Dermis blood vessel endothelial cell (primary cell): Measurements from ENCODE around the gene SAMD13. TPM values are rescaled to one million over a fixed set of nuclear protein-coding genes. Genes with fewer than 3 reads are reported as not detected.

Experiments
- DNase-seq: peaks from one replicate; pipeline ENCODE4 v3.0.0; 2010
- total RNA-seq: library from RNA; depleted of rRNA; stranded (reverse); fragments of >200 nt; gene quantifications from 2 replicates; pipeline ENCODE4 v1.2.3, GENCODE V29; 2014

Gene SAMD13, protein sequence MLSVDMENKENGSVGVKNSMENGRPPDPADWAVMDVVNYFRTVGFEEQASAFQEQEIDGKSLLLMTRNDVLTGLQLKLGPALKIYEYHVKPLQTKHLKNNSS
- 1.0 and 1.5 TPM in 2 replicates for total RNA-seq

DNA sequence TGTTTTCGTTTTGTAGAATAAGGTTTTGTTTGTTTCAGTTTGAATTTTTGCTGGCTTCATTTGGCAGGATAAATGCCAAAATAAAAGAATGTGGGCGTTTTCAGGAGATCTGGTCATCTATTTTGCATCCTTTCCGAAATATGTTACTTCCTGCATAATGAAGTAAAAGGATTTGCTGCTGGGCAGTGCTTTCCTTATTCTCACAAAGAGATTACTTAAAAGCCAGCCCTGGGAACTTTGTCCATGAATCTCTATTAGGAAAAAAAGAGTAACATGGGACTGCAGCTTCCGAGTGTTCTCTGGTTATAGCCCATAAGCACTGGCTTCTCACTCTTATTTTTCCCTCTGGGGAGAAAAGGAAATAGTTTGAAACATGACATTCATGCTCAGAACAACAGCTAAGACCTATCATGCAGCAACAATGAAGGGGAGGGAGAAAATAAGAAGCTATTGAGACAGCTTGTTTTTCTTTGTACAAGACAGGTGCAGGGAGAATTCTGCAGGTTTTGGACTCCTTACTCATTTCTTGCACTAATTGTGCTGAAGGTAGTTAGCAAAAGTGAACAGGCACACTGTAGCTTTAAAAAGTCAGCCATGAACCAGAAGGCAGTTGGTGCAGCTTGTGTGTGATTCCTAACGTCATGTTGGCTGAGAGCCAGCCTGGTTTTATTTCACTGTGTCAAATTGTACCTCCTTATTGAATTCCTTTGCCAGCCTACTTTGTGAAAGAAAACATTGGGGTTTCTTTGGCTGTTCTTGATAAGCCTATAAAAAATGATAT is at the start of gene SAMD13:
Gene SAMD13, plus strand, starts transcription at position 705 of the 781 bp plus-strand sequence. CDS start 1,527 bp downstream, outside the sequence.
- DNase-seq = peak; percentile 94

DNA sequence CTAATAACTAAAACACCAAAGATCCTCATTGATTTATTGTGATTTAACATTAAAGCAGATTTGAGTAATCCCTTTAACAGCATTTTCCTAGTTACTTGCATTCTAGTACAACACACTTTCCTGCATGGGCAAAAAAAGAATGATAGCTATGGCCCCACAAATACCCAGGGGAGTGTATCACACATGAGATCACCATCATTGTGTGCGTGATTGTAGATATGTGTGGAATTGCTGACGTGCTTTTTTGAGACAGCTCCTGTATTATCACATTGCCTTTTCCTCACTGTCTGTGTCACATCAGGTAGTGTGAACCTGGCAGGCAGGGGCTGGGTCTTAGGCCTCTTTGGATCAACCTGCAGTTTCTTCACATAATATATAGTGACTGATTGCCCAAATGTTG is 48.5 kb upstream of the SAMD13 start:
- no peak for DNase-seq

DNA sequence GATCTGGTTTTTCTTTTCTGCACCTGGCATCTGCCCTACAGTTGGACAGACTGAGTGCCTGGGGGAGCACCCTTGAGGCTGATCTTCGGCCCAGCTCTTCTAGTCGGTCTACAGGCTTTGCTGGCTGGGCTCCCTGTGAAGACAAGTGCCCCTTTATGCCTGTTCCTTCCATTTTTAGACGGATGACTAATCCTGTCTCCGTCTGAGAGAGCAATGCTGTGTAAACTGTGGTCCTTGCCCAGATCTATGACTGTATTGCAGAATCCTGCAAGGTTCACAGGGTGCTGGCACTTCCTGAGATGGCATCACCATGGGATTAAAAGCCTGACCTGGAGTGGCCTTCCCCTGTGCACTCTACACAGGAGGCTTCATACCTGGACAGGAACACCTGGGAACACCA is 47.6 kb upstream of the SAMD13 start:
- DNase-seq = peak; percentile 62

DNA sequence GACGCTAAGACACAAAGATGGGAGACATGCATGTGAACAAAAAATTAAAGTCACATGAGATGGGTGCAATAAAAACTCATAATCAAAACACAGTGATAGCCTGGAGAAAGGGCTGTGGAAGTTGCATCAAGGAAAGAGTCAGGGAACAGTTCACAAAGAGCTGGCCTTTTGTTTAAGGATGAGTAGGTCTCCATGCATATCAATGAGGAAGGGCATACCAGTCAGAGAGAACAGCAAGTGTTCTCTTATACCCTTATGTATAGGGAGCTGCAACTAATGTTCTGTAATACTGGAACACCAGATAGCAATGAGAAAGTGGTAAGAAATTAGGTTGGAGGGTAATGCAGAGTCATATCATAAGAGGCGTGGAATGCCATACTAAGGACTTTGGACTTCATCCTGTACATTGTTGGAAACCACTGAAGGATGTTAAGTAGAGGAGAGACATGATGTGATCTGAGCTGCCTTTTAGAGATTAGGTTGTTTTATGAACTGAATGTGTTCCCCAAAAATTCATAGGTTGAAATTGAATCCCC is 46.7 kb upstream of the SAMD13 start:
- no peak for DNase-seq

DNA sequence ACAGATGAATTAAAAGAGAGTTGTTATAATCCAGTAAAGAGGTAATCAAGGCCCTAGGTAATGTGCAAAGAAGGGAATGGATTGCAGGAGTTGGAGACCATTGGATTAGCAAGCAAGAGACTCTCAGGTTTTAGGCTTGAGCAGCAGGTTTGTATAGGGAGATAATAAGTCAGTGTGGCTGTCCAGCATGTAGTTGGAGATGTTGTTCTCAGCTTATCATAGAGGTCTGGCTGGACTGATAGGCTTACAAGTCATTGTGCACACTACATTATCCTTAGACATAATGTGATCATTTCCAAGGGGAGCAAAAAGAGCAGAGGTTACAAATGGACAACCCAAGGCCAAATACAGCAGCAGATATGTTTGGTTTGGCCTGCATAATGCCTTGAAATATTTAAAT is 45.9 kb upstream of the SAMD13 start:
- DNase-seq = no peak

DNA sequence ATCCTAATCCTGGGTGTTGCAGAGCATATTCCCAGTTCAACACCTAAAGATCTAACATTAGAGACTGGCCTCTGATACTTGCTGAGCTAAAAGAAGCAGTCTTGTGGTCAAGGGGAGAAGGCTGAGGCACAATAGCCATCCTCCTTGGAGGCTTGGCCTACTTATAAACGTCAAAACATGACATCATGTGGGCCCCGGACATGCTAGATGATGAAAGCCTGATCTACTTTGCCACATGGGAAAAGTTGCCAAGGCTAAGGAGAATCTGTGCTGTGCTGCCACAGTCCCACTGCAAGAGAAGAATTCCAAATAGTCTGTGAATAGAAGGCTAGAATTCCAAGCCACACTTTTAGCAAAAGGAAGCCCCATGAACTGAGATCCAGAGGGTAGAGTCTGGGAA is 43.9 kb upstream of the SAMD13 start:
- no peak for DNase-seq

DNA sequence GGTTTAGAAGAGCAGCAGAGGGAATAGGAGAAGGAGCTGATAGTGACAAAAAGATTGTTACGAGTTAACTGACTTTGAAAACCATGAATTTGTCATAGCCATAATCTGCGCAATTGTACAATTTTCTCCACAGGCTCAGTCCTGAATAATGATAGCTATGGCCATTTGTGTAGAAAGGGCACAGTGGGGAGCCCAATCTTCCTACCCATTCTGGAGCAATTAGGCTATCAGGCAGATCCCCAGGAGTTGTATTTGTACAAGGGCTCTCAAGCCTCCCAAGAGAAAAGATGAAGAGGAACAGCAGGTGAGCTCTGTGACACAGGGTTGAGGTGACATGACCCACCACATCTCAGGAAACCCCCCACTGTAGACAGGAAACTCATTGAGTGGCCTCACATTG is 42.1 kb upstream of the SAMD13 start:
- no peak for DNase-seq

DNA sequence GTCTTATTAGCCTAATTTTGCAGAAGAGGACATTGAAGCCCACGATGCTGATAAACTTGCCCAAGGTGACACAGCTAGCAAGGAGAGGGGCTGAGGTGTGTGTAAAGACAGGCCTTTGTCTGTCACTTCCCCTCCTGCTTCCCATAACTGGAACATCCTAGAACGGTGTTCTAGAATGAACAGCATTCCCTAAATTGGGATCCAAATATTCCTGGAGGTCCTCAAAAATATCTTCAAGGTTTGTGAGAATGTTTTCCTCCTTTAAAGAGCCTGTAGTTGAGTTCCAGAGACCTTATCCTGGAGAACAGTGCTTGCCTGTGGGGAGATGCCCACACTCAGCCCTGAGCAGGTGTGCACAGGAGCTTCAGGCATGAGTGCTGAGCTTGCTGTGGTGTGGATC is 41.5 kb upstream of the SAMD13 start:
- DNase-seq = no peak

DNA sequence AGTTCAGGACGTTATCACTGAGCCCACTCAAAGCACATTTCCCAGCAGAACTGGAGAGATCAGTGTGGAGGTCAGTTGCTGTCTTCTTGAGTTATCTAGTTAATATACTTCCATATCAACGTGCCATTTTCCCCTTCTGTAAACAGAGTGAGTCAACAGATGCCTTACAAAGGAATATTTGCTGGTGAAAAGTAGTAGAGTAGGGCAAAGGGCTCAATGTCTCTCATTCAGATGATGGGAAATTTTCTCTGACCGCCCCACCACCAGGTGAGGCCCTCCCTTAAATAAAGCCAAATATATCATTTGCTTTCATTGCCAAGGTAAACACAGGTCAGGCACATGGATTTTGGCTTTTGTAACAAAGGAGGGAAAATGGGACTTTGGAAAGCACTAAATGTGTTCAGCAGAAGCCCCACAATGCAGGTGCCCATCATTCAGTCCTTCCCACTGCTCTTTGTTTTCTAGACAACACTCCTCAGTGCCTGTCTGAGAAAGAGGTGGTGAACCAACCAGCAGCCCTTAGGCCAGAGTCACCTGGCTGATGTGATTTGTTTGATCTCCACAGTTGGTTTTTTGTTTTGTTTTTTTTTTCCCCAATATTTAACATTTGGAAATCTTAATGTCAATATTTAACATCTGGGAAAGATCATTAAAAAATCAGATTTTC is 40.5 kb upstream of the SAMD13 start:
- DNase-seq = no peak

DNA sequence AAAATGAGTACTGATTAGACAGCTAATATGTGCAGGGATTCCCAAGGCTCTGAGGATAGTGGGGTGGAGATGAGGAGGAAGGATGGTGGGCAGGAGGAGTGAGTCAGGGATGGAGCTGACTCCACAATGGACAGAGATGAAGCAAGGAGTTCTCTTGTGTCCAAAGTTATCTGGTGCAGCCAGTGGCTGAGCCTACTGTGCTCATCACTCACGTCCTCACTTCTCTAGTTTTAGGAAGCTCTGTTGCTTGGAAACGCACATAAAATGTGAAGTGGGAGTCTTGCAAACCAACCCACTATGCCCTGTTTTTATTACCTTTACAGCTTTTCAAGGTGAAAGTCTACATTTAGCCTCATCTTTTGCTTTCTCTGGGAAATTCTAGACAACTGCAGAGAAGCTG is 36.5 kb upstream of the SAMD13 start:
- no peak for DNase-seq

DNA sequence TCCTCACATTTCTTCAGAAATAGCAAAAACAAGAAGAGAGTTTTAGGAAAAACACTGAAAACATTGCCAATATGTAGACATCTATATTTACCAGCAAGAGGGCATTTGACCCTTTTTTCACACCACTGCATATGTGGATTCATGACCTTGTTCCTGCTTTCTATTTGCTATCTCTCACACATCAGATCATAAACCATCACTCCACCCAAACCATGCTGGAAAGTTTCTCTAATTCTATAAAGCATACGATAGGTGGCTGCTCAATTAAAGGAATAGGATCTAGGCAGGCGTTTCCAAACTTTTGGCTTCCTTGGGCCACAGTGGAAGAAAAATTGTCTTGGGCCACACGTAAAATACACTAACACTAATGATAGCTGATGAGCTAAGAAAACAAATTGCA is 35.6 kb upstream of the SAMD13 start:
- no peak for DNase-seq

DNA sequence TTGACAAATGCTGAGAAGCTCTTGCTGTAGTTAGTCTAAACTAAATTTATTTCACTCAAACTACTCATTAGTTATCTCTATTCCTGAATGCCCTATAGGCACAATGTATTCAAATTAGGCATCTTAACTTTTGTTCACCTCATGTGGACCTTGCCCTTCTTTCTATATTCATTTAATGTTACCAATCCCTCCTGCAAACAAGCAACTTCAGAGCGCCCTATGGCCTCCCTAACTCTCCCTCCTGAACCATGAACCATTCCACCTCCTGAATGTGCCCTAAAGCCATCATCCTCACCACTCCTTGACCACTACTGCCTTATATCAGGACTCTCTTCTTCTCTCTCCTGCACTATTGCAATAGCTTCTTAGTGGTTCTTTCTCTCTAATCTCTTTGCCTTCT is 34.8 kb upstream of the SAMD13 start:
- DNase-seq = no peak

DNA sequence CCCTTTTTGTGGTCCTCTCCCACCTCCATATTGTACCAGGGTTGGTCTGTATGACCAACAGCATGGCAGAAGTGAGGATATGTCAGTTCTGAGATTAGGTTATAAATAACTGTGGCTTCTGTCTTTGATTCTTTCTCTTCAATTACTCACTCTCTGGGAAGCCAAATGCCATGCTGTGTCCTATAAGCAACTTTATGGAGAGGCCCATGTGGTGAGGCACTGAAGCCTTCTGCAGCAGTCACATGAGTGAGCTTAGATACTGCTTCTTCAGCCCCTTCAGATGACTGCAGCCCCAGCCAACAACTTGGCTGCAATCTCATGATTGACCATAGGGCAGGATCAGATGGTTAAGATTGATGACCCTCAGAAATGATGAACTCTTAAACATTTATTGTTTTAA is 34.0 kb upstream of the SAMD13 start:
- DNase-seq = no peak

DNA sequence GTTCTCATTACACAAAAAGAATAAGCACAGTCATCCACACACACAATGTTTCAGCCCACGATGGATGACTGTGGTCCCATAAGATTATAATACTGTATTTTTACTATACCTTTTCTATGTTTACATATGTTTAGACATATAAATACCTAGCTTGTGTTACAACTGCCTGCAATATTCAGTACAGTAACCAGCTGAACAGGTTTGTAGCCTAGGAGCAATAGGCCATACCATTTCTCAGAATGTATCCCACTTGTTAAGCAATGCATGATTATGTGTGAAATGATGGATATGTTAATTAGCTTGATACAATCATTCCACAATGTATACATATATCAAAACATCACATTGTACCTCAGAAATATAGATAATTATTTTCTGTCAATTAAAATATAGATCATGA is 33.2 kb upstream of the SAMD13 start:
- no peak for DNase-seq

DNA sequence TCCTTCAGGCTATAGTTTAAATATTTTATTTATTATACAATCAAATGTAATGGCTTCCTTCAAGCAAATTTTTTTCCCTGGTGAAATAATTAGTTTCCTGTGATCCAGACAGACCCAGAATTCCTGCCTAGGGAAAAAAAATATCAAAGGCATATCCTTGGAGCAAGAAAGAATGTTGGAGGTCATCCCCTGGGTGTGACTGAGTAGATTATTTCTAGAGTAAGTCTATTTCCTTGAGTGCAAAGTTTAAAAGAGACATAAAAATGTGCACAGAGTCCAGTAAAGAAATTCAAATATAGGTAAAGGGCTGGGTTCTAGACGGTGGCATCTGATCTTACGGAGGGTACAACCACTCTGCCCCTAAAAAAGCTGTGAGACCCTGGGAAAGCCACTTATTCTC is 32.2 kb upstream of the SAMD13 start:
- no peak for DNase-seq

DNA sequence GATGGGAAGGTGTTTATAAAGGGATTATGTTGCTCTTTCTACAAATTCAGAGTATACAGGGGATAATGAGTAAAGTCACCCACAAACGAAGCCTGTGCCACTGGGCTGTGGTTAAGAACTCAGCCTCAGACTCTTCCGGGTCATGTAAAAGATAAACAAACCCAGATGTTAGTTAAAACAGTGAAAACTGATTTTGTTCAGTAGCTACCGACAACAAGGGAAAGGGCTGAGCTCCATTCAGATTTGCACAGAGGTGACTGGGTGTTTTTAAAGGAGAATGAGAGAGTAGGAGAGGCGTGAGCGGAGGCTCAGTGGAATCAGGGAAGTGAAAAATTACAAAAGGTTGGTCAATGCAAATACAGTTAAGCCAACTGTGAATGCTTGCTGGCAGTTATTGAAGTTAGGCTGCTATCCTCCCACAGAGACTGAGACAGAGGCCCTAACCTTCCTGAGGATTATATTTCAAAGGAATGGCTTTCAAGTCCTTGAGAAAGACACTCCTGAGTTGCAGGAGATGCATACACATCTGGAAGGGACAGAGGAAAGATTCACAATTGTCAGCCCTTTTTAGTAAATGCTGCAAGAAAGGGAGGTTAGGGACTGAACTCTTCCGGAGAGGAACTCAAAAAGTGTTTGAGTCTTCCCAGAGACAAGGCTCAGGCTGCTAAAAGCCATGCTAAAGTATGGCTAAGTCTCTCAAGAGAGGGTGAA is 29.9 kb upstream of the SAMD13 start:
- DNase-seq = peak; percentile 4

DNA sequence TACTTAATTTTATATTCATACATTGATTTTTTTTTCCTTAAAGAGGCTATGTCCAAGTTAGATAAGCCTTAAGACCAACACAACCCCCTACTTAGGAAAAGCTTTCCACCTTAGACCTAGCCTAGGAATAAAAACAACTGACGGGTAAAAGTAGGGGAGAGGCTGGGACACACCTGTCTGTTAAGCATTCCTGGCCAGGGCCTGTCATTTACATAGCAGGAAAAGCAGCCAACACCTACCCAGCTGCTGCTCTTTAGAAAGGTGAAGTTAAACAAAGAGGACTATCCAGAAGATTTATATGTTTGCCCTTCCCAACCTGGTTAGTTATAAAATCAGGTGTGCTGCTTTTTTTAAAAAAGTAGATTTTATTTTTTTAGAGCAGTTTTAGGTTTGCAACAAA is 29.1 kb upstream of the SAMD13 start:
- DNase-seq = no peak

DNA sequence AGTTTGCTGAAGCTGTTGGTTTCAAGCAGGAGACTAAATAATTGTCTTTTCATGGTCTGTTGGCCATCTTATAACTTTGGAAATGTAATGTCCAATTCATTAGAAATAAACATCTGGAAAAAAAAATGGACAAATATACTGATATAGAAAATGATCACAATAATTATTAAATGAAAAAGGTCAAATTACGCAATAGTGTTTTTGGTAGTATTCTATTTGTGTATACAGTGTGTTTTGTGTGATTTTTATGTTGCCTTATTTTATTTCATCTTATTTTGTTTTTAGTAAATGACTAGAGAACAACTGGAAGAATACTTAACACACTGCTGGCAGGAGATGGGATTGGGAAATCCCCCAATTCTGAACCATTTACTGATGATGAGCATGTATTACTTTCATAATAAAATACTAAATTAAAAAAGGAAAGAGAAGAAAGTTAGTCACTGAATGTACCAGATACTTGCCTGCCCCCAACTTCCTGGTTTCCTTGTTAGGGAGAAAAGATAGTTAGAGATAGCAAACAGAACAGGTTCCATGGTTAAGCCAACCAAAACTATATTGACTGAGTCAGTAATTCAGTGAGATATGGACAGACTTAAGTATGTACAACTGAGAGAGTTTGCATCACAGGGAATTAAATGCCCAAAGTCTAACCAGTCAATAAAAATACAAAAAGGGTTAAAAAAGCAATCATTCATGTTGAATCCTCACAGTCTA is 24.0 kb upstream of the SAMD13 start:
- DNase-seq = peak; percentile 10

DNA sequence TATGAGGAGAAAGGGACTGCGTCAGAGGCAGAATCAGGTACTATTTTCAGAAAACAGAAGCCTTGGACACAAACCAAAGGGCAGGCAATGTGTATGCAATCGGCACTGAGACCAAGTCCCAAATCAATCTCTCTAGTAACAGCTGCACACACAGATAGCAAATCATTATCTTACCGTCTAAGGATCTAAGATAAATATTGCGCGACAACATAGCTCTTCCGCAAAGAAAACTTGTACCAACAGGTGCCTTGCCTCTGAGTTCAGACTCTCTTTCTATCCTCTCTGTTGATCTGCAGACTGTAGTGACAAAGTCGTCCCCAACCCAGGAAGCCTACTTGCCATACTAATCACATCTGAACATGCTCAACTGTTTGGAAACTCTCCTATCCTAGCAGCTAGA is 22.6 kb upstream of the SAMD13 start:
- no peak for DNase-seq

DNA sequence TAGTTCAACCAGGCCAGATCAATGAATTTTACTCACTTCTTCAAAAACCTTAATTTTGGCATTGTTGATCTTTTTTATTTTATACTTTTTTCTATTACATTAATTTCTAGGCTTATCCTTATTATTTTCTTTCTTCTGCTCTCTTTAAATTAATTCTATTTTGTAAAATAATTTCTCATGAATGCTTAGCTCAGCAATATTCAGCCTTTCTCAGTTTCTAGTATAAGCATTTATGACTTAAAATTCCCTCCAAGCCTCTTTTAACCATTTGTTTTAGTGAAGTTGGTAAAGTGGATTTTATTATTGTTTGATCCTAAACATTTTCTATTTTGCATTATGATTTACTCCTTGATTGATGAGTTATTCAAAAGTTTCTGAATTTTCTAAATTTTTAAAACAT is 20.6 kb upstream of the SAMD13 start:
- DNase-seq = no peak

DNA sequence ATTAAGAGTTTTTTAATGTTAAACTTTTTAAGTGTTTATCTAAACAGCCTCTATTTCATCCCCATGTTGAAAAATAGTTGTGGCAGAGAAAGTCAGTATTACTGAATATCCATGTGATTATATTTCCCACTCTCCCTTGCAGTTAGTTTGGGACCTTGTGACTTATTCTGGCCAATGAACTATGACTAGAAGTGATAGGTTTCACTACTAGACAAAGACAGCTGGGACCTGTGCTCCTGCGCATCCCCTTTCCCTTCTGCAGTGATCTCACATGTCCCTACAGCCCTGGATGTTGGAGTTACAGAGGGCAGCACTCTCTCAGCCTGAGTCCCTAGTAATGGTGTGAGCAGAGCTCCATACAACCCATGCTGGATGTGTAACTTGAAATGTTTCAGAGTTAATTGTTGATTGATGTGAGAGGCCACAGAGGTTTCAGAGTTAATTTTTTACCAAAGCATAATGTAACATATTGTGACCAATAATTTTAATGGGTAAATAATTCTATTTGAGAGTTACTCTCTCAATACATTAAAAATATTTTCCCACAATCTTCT is 18.7 kb upstream of the SAMD13 start:
- DNase-seq = no peak

DNA sequence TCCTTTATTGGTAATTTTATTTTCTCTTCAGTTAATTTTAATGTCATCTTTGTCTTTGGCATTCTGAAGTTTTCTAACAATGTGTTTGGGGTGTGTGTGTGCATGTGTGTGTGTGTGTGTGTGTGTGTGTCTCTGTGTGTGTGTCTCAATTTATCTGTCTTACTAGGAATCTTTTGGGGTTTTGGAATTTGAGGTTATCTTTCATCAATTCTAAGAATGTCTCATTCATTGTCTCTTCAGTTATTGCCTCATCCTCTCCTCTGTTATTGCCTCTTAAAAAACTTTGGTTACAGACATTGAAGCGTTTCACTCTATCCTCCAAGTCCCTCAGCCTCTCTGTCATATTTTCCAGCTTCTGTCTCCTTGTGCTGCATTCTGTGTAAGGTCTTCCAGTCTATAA is 18.1 kb upstream of the SAMD13 start:
- no peak for DNase-seq
